CD4-positive, alpha-beta T cell (primary cell): ENCODE data around the gene PPP1R12B. TPM values are rescaled to one million over a fixed set of nuclear protein-coding genes. Genes with fewer than 3 reads are reported as not detected.
"Not testable (repeated sequence)": the region's sequence is repeated elsewhere in the genome, so short reads cannot be mapped to it uniquely, and the experiment has no call there.

Experiments used
- ATAC-seq: fragments of 200-7000 bp; cut with Tn5 transposase; one replicate; pipeline ENCODE4 v1.10.0; 2022; ENCODE audit warnings: mild to moderate bottlenecking; ENCODE audit not compliant: poor library complexity
- CTCF ChIA-PET: fragments of 350-600 bp; sonication (Branson Sonifier 250); formaldehyde crosslinking; loops from one replicate; lab custom pipeline; 2021; ENCODE audit warnings: antibody characterized with exemption, inconsistent platforms; lab: Charles Lee
- POLR2A ChIA-PET: fragments of 350-600 bp; sonication (Branson Sonifier 250); formaldehyde crosslinking; loops from one replicate; lab custom pipeline; 2021; ENCODE audit warnings: antibody characterized with exemption, inconsistent platforms; lab: Charles Lee
- DNase-seq, 14 experiments: peaks; one replicate each; pipeline ENCODE4 v3.0.0-alpha.2; 2013 to 2020; ENCODE audit warnings: mixed read lengths in 2 of 14
- H3K27ac ChIP-seq, 2 donors: one replicate each; pipeline versions ENCODE4 v1.5.1 to v1.7.0; 2013; ENCODE audit warnings: low read length in 2 of 2, low read depth in 1 of 2, mild to moderate bottlenecking in 1 of 2
- H3K27me3 ChIP-seq, 2 experiments: 1 replicate in 1 of 2; 2 replicates in 1 of 2; pipeline versions ENCODE4 v1.6.1 to v1.7.0; 2013; ENCODE audit warnings: low read length in 2 of 2, control low read depth in 1 of 2, mild to moderate bottlenecking in 1 of 2, moderate library complexity in 1 of 2; ENCODE audit not compliant: insufficient read depth in 2 of 2, control insufficient read depth in 1 of 2
- H3K36me3 ChIP-seq: one replicate; pipeline ENCODE4 v1.6.1; 2013; ENCODE audit warnings: low read length, control low read depth; ENCODE audit not compliant: insufficient read depth
- H3K4me1 ChIP-seq: one replicate; pipeline ENCODE4 v1.6.1; 2013; ENCODE audit warnings: low read length, control low read depth; ENCODE audit not compliant: insufficient read depth
- H3K4me3 ChIP-seq: one replicate; pipeline ENCODE4 v1.5.1; 2013; ENCODE audit warnings: mild to moderate bottlenecking, low read length, moderate library complexity
- H3K9me3 ChIP-seq, 2 experiments: 1 replicate in 1 of 2; 2 replicates in 1 of 2; pipeline versions ENCODE4 v1.6.1 to v1.7.0; 2013; ENCODE audit warnings: low read length in 2 of 2, mild to moderate bottlenecking in 2 of 2, control low read depth in 1 of 2, moderate library complexity in 1 of 2; ENCODE audit not compliant: control insufficient read depth in 1 of 2, insufficient read depth in 1 of 2
- H3K27ac Mint-ChIP-seq: one replicate; pipeline ENCODE4 v1.8.0; 2020; ENCODE audit warnings: mixed read lengths
- H3K27me3 Mint-ChIP-seq: one replicate; pipeline ENCODE4 v1.8.0; 2021; ENCODE audit warnings: mixed read lengths
- H3K36me3 Mint-ChIP-seq: one replicate; pipeline ENCODE4 v1.8.0; 2021; ENCODE audit warnings: low read depth, mixed read lengths
- H3K4me1 Mint-ChIP-seq: one replicate; pipeline ENCODE4 v1.8.0; 2021; ENCODE audit warnings: low read depth, mixed read lengths
- H3K4me3 Mint-ChIP-seq: one replicate; pipeline ENCODE4 v1.8.0; 2020; ENCODE audit warnings: mild to moderate bottlenecking, mixed read lengths
- H3K9me3 Mint-ChIP-seq: one replicate; pipeline ENCODE4 v1.8.0; 2020; ENCODE audit warnings: mixed read lengths
- intact Hi-C, 2 experiments: fragments of 100-400 bp; cut with DNase I in 1 of 2; cut with micrococcal nuclease in 1 of 2; formaldehyde crosslinking; loops; one replicate each; pipeline versions ENCODE4 v1.15.1 to v1.9.0; 2023 to 2025; cut with DNase I, micrococcal nuclease
- total RNA-seq, 174 experiments: library from RNA in 2 of 174; stranded (reverse) in 2 of 174; gene quantifications; one replicate each; pipeline ENCODE4 v1.2.3 and lab custom pipeline; 2021 to 2026
- TF ChIP-seq, protein P1 (sequence below): fragments of 200-600 bp; IDR thresholded peaks from one replicate; pipeline ENCODE4 v1.8.0; 2022; ENCODE audit warnings: antibody characterized with exemption, mild to moderate bottlenecking

Gene PPP1R12B
- total RNA-seq, 2 experiments from 2014 or later, result 15.0 to 15.3 TPM

DNA sequence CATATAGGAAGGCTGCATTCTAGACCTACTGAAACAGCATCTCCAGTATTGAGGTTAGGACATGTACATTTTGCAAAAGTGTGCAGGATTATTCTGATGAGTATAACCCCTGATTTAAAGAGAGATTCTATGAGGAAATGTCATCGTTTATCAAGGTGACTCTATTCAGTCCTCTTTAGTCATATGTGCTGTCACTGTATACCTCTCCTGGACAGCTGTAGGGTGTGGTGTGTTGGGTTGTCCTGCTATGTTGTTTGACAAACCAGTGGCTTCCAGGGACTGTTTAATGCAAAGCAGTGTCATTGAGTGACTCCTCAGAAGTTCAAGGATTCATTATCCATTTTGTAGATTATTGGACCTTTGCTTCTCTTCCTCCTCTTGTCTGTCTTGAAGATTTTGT is 209.2 kb downstream of the PPP1R12B start:
- H3K4me1 Mint-ChIP-seq, H3K27ac ChIP-seq, CTCF ChIA-PET, H3K36me3 ChIP-seq, H3K4me3 Mint-ChIP-seq, H3K4me1 ChIP-seq, intact Hi-C loops, H3K9me3 ChIP-seq, H3K27me3 ChIP-seq, H3K27me3 Mint-ChIP-seq, ATAC-seq, H3K36me3 Mint-ChIP-seq, DNase-seq, POLR2A ChIA-PET, H3K9me3 Mint-ChIP-seq, H3K27ac Mint-ChIP-seq, H3K4me3 ChIP-seq: not testable (repeated sequence)

DNA sequence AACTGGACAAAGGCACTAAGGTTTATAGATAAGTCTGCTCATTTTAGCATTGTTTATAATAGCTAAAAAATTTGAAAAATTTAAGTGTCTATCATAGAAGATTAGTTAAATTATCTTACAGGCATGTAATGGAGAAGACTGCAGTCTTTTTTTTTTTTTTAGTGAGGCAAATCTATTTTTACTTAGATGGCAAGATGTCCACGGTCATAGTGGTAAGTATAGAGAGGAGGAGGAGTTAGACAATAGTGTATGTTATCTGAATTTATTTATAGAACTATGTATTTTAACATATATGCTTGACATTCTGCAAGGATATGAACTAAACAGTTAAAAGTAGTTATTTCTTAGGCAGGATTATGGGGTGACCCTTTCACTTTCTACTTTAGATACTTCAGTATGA is 212.7 kb downstream of the PPP1R12B start:
- Mint-ChIP-seq H3K9me3 (no peaks in the 10 kb centered on the region), H3K4me1 (no peaks in the 10 kb centered on the region), H3K36me3 (peaks cover 32% of the 10 kb centered on the region), H3K27me3 (no peaks in the 10 kb centered on the region), H3K27ac (no peak overlapping the region), H3K4me3 (no peak overlapping the region)
- intact Hi-C loops, result no loop called here
- no peaks in the 10 kb centered on the region for H3K27me3 ChIP-seq
- no peak overlapping the region for H3K27ac ChIP-seq
- no peaks in the 10 kb centered on the region for H3K9me3 ChIP-seq
- no peak overlapping the region for H3K4me3 ChIP-seq
- TF ChIP-seq, protein P1, sequence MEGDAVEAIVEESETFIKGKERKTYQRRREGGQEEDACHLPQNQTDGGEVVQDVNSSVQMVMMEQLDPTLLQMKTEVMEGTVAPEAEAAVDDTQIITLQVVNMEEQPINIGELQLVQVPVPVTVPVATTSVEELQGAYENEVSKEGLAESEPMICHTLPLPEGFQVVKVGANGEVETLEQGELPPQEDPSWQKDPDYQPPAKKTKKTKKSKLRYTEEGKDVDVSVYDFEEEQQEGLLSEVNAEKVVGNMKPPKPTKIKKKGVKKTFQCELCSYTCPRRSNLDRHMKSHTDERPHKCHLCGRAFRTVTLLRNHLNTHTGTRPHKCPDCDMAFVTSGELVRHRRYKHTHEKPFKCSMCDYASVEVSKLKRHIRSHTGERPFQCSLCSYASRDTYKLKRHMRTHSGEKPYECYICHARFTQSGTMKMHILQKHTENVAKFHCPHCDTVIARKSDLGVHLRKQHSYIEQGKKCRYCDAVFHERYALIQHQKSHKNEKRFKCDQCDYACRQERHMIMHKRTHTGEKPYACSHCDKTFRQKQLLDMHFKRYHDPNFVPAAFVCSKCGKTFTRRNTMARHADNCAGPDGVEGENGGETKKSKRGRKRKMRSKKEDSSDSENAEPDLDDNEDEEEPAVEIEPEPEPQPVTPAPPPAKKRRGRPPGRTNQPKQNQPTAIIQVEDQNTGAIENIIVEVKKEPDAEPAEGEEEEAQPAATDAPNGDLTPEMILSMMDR, result no peak
- DNase-seq (no peak), ATAC-seq (no peak)
- H3K36me3 ChIP-seq, result no peaks in the 10 kb centered on the region
- CTCF ChIA-PET, result no interaction called here
- POLR2A ChIA-PET, result no interaction called here
- no peaks in the 10 kb centered on the region for H3K4me1 ChIP-seq

DNA sequence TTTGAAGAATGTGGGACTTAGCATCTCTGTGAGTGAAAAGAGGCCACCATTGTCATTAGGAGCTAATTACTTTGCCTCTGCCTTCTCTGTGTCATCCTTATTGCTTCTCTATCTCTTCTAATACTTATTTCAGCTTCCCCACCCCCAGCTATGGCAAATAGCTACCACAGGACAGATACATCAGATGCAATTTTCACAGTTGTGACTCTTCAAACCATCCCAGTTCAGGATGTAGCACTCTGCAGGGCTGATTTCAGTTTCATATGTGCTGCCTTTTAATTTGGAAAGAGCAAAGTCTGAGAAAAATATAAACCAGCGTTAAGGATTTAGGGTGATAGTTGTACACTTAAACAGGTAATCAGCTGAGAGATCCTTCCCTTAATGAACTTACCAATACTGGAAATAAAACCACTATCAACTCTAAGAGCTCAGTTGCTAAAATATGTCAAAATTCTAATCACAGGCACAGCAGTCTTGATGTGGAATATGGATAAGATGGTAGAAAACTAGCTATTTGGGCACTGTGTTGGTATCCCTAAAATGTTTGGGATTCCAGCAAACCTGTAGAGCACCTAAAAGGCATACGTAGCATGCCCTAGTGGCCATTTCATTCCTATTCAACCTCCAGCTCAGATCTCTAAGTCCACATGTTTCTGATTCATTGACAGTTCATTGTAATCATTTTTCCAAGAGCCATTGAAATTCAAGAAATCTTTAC is 213.4 kb downstream of the PPP1R12B start:
- Mint-ChIP-seq H3K27ac (no peak overlapping the region), H3K36me3 (peaks cover 35% of the 10 kb centered on the region), H3K9me3 (no peaks in the 10 kb centered on the region), H3K4me3 (no peak overlapping the region), H3K4me1 (no peaks in the 10 kb centered on the region), H3K27me3 (no peaks in the 10 kb centered on the region)
- H3K27ac ChIP-seq, result no peak overlapping the region
- intact Hi-C loops, result no loop called here
- H3K36me3 ChIP-seq, result no peaks in the 10 kb centered on the region
- TF ChIP-seq, protein P1, result no peak
- no peaks in the 10 kb centered on the region for H3K27me3 ChIP-seq
- no peaks in the 10 kb centered on the region for H3K4me1 ChIP-seq
- ChIA-PET CTCF (interaction anchor here (1.5 kb wide), 1 partner anchor 10 kb away, joined by 3 read pairs; no protein-coding TSS in a partner anchor), POLR2A (no interaction called here)
- DNase-seq (no peak), ATAC-seq (no peak)
- H3K4me3 ChIP-seq, result no peak overlapping the region
- H3K9me3 ChIP-seq, result no peaks in the 10 kb centered on the region
